Liver (tissue), 3 donors: ENCODE measurements around the gene GABPB1.

Source experiments
- ATF3 ChIP-seq: IDR thresholded peaks from 2 replicates; pipeline ENCODE4 v1.6.1; 2016; ENCODE audit warnings: antibody characterized with exemption
- FOXA1 ChIP-seq: IDR thresholded peaks from 2 replicates; pipeline ENCODE4 v1.6.1; 2016; ENCODE audit warnings: antibody characterized with exemption
- GABPA ChIP-seq, 2 donors: IDR thresholded peaks in 1 of 2; conservative IDR thresholded peaks in 1 of 2; 2 replicates each; pipeline ENCODE4 v1.6.1; 2016; ENCODE audit warnings: antibody characterized with exemption in 2 of 2, mild to moderate bottlenecking in 1 of 2, moderate library complexity in 1 of 2
- HNF4G ChIP-seq: IDR thresholded peaks from 2 replicates; pipeline ENCODE4 v1.6.1; 2016; ENCODE audit warnings: antibody characterized with exemption
- JUND ChIP-seq, 2 donors: IDR thresholded peaks; 2 replicates each; pipeline ENCODE4 v1.6.1; 2016; ENCODE audit warnings: antibody characterized with exemption in 2 of 2
- MAX ChIP-seq: IDR thresholded peaks from 2 replicates; pipeline ENCODE4 v1.6.1; 2016; ENCODE audit warnings: antibody characterized with exemption
- RAD21 ChIP-seq, 2 donors: IDR thresholded peaks; 2 replicates each; pipeline ENCODE4 v1.6.1; 2016; ENCODE audit warnings: antibody characterized with exemption in 2 of 2, mild to moderate bottlenecking in 2 of 2
- RXRA ChIP-seq, 2 donors: IDR thresholded peaks; 2 replicates each; pipeline ENCODE4 v1.6.1; 2017 to 2018; ENCODE audit warnings: antibody characterized with exemption in 2 of 2, mild to moderate bottlenecking in 1 of 2
- TAF1 ChIP-seq: conservative IDR thresholded peaks from 2 replicates; pipeline ENCODE4 v1.6.1; 2016; ENCODE audit warnings: antibody characterized with exemption, mild to moderate bottlenecking
- YY1 ChIP-seq: IDR thresholded peaks from 2 replicates; pipeline ENCODE4 v1.6.1; 2016; ENCODE audit warnings: antibody characterized with exemption, mild to moderate bottlenecking
- TF ChIP-seq, protein P1 (sequence below): fragments of 150-350 bp; IDR thresholded peaks from 2 replicates; pipeline ENCODE4 v1.5.1; 2017; ENCODE audit warnings: improper control_type of control experiment, low read depth, low read length; ENCODE audit not compliant: missing input control
- TF ChIP-seq, protein P2 (sequence below): IDR thresholded peaks from 2 replicates; pipeline ENCODE4 v1.6.1; 2016; ENCODE audit warnings: antibody characterized with exemption, mild to moderate bottlenecking
- donor health status: healthy.
- donor health status: healthy.

- TF ChIP-seq, protein P1, sequence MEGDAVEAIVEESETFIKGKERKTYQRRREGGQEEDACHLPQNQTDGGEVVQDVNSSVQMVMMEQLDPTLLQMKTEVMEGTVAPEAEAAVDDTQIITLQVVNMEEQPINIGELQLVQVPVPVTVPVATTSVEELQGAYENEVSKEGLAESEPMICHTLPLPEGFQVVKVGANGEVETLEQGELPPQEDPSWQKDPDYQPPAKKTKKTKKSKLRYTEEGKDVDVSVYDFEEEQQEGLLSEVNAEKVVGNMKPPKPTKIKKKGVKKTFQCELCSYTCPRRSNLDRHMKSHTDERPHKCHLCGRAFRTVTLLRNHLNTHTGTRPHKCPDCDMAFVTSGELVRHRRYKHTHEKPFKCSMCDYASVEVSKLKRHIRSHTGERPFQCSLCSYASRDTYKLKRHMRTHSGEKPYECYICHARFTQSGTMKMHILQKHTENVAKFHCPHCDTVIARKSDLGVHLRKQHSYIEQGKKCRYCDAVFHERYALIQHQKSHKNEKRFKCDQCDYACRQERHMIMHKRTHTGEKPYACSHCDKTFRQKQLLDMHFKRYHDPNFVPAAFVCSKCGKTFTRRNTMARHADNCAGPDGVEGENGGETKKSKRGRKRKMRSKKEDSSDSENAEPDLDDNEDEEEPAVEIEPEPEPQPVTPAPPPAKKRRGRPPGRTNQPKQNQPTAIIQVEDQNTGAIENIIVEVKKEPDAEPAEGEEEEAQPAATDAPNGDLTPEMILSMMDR, result no peak
- TF ChIP-seq, protein P2, sequence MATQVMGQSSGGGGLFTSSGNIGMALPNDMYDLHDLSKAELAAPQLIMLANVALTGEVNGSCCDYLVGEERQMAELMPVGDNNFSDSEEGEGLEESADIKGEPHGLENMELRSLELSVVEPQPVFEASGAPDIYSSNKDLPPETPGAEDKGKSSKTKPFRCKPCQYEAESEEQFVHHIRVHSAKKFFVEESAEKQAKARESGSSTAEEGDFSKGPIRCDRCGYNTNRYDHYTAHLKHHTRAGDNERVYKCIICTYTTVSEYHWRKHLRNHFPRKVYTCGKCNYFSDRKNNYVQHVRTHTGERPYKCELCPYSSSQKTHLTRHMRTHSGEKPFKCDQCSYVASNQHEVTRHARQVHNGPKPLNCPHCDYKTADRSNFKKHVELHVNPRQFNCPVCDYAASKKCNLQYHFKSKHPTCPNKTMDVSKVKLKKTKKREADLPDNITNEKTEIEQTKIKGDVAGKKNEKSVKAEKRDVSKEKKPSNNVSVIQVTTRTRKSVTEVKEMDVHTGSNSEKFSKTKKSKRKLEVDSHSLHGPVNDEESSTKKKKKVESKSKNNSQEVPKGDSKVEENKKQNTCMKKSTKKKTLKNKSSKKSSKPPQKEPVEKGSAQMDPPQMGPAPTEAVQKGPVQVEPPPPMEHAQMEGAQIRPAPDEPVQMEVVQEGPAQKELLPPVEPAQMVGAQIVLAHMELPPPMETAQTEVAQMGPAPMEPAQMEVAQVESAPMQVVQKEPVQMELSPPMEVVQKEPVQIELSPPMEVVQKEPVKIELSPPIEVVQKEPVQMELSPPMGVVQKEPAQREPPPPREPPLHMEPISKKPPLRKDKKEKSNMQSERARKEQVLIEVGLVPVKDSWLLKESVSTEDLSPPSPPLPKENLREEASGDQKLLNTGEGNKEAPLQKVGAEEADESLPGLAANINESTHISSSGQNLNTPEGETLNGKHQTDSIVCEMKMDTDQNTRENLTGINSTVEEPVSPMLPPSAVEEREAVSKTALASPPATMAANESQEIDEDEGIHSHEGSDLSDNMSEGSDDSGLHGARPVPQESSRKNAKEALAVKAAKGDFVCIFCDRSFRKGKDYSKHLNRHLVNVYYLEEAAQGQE, result peak; percentile 80
- TF ChIP-seq FOXA1 (no peak), HNF4G (peak; percentile 67), ATF3 (no peak), GABPA (IDR thresholded peaks at IDR 0.05 in 1 of 2, conservative IDR thresholded peaks at IDR 0.05 in 1 of 2) (no peak), MAX (peak; percentile 80), JUND (IDR thresholded peaks at IDR 0.05) (peak; percentile 74 to 83), TAF1 (no peak), RXRA (IDR thresholded peaks at IDR 0.05) (peak; percentile 99 to 100), YY1 (peak; percentile 61), RAD21 (IDR thresholded peaks at IDR 0.05) (peak; percentile 60 to 64)
These were observed 116.7 kb downstream of the GABPB1 start for GRCh38 chr15:50238255-50238654.
